VCaP (cell line): ENCODE measurements around the gene UBE2E2.

Source experiments
- H3K27ac ChIP-seq: fragments of 450-650 bp; 2 replicates; pipeline ENCODE4 v1.5.1; 2017
- CTCF ChIP-seq: fragments of 450-650 bp; conservative IDR thresholded peaks from 2 replicates; pipeline ENCODE4 v1.5.1; 2017; ENCODE audit warnings: mild to moderate bottlenecking, moderate library complexity

Gene UBE2E2

GRCh38 chr3:23497156-23497555, 294.0 kb downstream of the UBE2E2 start:
- H3K27ac ChIP-seq = no peak overlapping the region
- TF ChIP-seq CTCF = no peak

DNA sequence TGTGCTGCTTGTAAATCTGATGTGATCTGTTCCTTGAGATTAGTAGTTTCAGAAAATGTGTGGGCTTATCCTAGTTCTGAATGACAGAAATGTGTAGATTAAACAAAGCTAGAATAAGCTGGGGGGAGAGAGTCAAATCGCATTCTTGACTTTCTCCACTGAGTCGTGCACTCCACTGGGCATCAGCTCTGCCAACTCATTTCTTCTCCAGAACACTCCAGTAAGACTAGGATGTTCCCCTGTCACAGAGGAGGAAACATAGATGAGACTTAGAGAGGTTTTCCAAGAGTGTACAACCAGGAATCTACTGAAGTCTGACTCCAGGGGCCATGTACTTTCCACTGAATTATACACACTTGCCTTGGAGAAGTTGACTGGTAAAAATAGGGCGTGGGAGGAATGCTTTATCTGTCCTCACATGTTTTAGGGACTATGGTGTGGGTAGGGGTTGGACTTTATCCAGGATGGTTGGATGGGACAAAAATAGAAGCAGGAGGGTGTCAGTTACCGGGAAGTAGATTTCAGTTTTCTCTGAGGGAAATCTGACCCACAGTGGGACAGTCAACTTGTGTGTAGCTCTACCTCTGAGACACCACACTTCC, 298.2 kb downstream of the UBE2E2 start:
- TF ChIP-seq CTCF = no peak
- no peak overlapping the region for H3K27ac ChIP-seq

DNA sequence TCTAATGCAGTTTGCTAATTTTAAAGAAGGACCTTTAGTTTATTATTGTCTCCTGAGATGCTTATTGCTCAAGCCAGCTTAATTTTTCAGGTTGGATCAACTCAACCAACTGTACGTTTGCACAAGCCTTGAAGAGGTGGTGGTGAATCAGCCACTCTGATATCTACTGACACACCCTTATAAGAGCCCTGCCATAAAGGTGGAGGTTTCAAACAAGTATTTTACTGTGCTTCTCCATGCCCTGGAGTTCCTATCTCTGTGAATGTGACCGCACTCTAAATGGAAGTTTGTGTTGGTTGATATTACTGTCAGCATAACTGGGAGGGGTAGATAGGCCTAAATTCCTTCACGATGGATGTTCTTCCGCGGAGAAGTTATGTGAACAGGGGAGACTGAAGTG, 305.3 kb downstream of the UBE2E2 start:
- TF ChIP-seq CTCF = no peak
- H3K27ac ChIP-seq = no peak overlapping the region

DNA sequence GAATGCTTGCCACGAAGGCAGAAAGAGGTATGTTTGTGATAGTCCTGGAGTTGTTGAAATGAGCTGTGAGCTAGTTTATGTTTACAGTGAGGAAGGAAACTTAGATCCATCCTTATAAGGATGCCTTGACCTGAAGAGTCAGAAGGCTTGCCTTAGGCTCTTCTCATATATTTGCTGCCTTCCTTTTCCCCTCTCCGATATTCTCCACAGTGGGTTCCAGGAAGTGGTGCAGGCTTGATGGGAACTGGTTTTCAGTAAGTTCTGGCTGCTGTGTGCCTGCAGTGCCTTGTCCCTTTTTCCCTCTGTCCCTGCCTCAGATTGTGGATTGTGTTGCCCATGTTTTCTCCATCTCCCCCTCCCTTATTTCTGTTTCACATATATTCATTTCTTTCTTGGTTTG, 315.3 kb downstream of the UBE2E2 start:
- TF ChIP-seq CTCF = no peak

DNA sequence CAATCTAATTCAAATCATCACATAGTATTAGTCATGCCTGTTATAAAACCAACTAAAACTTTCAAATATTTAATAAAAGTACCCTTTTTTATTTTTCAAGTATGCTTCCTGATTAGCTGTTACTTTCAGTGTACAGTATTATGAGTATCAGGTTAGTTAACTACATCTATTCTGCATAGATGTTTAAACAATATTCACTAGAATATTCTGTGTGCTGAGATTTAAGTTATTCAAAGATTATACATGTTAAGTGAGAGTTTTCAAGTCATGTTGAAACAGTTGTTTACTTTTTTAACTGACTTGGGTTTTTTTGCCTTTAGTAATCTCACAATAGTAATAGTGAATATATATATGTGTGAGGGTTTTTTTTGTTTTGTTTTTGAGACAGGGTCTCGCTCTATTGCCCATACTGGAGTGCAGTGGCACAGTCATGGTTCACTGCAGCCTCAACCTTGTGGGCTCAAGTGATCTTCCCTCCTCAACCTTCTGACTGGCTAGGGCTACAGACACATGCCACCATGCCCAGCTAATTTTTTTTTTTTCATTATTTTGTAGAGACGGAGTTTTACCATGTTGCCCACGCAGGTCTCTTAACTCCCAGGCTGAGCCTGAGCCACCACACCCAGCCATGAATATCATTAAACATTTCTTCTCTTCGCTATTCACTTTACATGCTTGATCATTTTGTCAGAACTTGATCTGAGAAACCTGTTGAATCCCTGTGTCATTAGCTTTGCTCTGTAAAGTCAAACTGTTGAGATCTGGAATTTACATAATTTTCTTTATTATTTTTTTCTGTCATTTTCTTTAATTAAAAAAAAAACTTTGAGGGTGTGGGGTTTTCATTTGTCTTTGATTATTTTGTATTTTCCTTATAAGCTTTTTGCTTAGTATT, 316.4 kb downstream of the UBE2E2 start:
- no peak overlapping the region for H3K27ac ChIP-seq
- TF ChIP-seq CTCF = no peak

More for the DNA sequence above, 315.3 kb downstream of the UBE2E2 start:
- peak overlapping the region; percentile 64 for H3K27ac ChIP-seq

GRCh38 chr3:23527326-23527725, 324.2 kb downstream of the UBE2E2 start:
- H3K27ac ChIP-seq = no peak overlapping the region; the same call in 1 of the 2 replicates
- no peak for TF ChIP-seq CTCF

- H3K27ac ChIP-seq = no peak overlapping the region
- TF ChIP-seq CTCF = no peak
Measured at GRCh38 chr3:23533596-23533995, 330.5 kb downstream of the UBE2E2 start.
